Adipocyte (in vitro differentiated cells): ENCODE results near the gene ZNF10.
A peak's percentile ranks its signal among the peaks of the same experiment; 100 is the strongest.

Experiments used
- DNase-seq: peaks from one replicate; pipeline ENCODE4 v3.0.0-alpha.2; 2015; ENCODE audit warnings: low read depth
- H3K27me3 ChIP-seq: replicated peaks from 2 replicates; pipeline ENCODE4 v1.7.0; 2013; ENCODE audit warnings: mild to moderate bottlenecking, low read length, moderate library complexity; ENCODE audit not compliant: control insufficient read depth, insufficient read depth
- H3K36me3 ChIP-seq: 2 replicates; pipeline ENCODE4 v1.7.0; 2013; ENCODE audit warnings: low read length, mild to moderate bottlenecking, moderate library complexity; ENCODE audit not compliant: control insufficient read depth, insufficient read depth, severe bottlenecking
- H3K4me1 ChIP-seq: 2 replicates; pipeline ENCODE4 v1.7.0; 2013; ENCODE audit warnings: mild to moderate bottlenecking, low read length, moderate library complexity; ENCODE audit not compliant: control insufficient read depth, insufficient read depth
- H3K4me3 ChIP-seq: 2 replicates; pipeline ENCODE4 v1.7.0; 2013; ENCODE audit warnings: mild to moderate bottlenecking, low read length, moderate library complexity
- H3K9ac ChIP-seq: 2 replicates; pipeline ENCODE4 v1.7.0; 2013; ENCODE audit warnings: mild to moderate bottlenecking, low read length, moderate library complexity
- H3K9me3 ChIP-seq: 2 replicates; pipeline ENCODE4 v1.7.0; 2013; ENCODE audit warnings: mild to moderate bottlenecking, low read length, moderate library complexity; ENCODE audit not compliant: control insufficient read depth

ZNF10 gene

GRCh38 chr12:133201888-133202287 lies 71.5 kb downstream of the ZNF10 start:
- Histone ChIP-seq H3K9ac (no peak overlapping the region), H3K27me3 (no peaks in the 10 kb centered on the region), H3K9me3 (peaks cover 67% of the 10 kb centered on the region), H3K4me1 (no peaks in the 10 kb centered on the region), H3K4me3 (peak overlapping the region; percentile 77), H3K36me3 (peaks cover 58% of the 10 kb centered on the region)
- no peak for DNase-seq

- peak overlapping the region; percentile 77 for H3K4me3 ChIP-seq
- no peak for DNase-seq
Measured at GRCh38 chr12:133202493-133203343, 72.3 kb downstream of the ZNF10 start.

DNA sequence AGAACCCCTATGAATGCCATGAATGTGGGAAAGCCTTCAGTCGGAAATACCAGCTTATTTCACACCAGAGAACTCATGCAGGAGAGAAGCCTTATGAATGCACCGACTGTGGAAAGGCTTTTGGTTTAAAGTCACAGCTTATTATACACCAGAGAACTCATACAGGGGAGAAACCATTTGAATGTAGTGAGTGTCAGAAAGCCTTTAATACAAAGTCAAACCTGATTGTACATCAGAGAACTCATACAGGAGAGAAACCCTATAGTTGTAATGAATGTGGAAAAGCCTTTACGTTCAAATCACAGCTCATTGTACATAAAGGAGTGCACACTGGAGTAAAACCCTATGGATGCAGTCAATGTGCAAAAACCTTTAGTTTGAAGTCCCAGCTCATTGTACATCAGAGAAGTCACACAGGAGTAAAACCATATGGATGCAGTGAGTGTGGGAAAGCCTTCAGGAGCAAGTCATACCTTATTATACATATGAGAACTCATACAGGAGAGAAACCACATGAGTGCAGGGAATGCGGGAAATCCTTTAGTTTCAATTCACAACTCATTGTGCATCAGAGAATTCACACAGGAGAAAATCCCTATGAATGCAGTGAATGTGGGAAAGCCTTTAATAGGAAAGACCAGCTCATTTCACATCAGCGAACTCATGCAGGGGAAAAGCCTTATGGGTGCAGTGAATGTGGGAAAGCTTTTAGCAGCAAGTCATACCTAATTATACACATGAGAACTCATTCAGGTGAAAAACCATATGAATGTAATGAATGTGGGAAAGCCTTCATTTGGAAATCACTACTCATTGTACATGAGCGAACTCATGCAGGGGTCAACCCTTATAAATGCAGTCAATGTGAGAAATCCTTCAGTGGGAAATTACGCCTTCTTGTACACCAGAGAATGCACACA lies 73.2 kb downstream of the ZNF10 start:
- DNase-seq = no peak

More at GRCh38 chr12:133202493-133203343, 72.3 kb downstream of the ZNF10 start:
- no peak overlapping the region for H3K9ac ChIP-seq
- H3K4me1 ChIP-seq = no peaks in the 10 kb centered on the region
- peaks cover 58% of the 10 kb centered on the region for H3K36me3 ChIP-seq
- H3K27me3 ChIP-seq = no peaks in the 10 kb centered on the region
- peaks cover 75% of the 10 kb centered on the region for H3K9me3 ChIP-seq

GRCh38 chr12:133204264-133204603 lies 73.8 kb downstream of the ZNF10 start:
- Histone ChIP-seq H3K36me3 (peaks cover 58% of the 10 kb centered on the region), H3K9me3 (peaks cover 90% of the 10 kb centered on the region), H3K9ac (no peak overlapping the region), H3K27me3 (no peaks in the 10 kb centered on the region), H3K4me1 (no peaks in the 10 kb centered on the region), H3K4me3 (peak overlapping the region; percentile 77)
- no peak for DNase-seq

More for the DNA sequence above, 73.2 kb downstream of the ZNF10 start:
- Histone ChIP-seq H3K4me1 (no peaks in the 10 kb centered on the region), H3K4me3 (peak overlapping the region; percentile 77), H3K9me3 (peaks cover 84% of the 10 kb centered on the region), H3K9ac (no peak overlapping the region), H3K36me3 (peaks cover 58% of the 10 kb centered on the region), H3K27me3 (no peaks in the 10 kb centered on the region)

- peaks cover 100% of the 10 kb centered on the region for H3K9me3 ChIP-seq
- no peaks in the 10 kb centered on the region for H3K27me3 ChIP-seq
- H3K9ac ChIP-seq = no peak overlapping the region
- H3K36me3 ChIP-seq = peaks cover 47% of the 10 kb centered on the region
- peak overlapping the region; percentile 79 for H3K4me3 ChIP-seq
- DNase-seq = no peak
- no peaks in the 10 kb centered on the region for H3K4me1 ChIP-seq
Measured at GRCh38 chr12:133206390-133206789, 76.0 kb downstream of the ZNF10 start.
